IPS DF 4.7 (cell line): Measurements from ENCODE around the gene GPHB5.
"Not testable (repeated sequence)": the region's sequence is repeated elsewhere in the genome, so short reads cannot be mapped to it uniquely, and the experiment has no call there.

Source experiments
- DNase-seq: peaks from one replicate; pipeline ENCODE4 v3.0.0-alpha.2; 2013; ENCODE audit warnings: low spot score; ENCODE audit errors: extremely low read depth

Gene GPHB5

GRCh38 chr14:63318835-63319234, at the start of gene GPHB5:
GPHB5 (minus strand) TSS chr14:63318935; CDS start chr14:63317849, 1,086 bp downstream.
- DNase-seq: no peak

- DNase-seq: no peak
Observed at GRCh38 chr14:63367742-63368364, 49.1 kb upstream of the GPHB5 start.

GRCh38 chr14:63362389-63362819, 43.7 kb upstream of the GPHB5 start:
- DNase-seq: no peak

- DNase-seq: no peak
Observed at GRCh38 chr14:63361790-63362189, 43.1 kb upstream of the GPHB5 start.

GRCh38 chr14:63357841-63358240, 39.1 kb upstream of the GPHB5 start:
- DNase-seq: no peak

- DNase-seq: no peak
Observed at GRCh38 chr14:63345826-63346225, 27.1 kb upstream of the GPHB5 start.

GRCh38 chr14:63344336-63344735, 25.6 kb upstream of the GPHB5 start:
- no peak for DNase-seq

GRCh38 chr14:63343878-63344277, 25.1 kb upstream of the GPHB5 start:
- DNase-seq: no peak

GRCh38 chr14:63342371-63342770, 23.6 kb upstream of the GPHB5 start:
- no peak for DNase-seq

GRCh38 chr14:63328787-63329737, 10.3 kb upstream of the GPHB5 start:
- DNase-seq: no peak

GRCh38 chr14:63326840-63327239, 8.1 kb upstream of the GPHB5 start:
- no peak for DNase-seq

- DNase-seq: no peak
Observed at GRCh38 chr14:63322897-63323573, 4.3 kb upstream of the GPHB5 start.

GRCh38 chr14:63322472-63322871, 3.7 kb upstream of the GPHB5 start:
- no peak for DNase-seq

- peak; percentile 28 for DNase-seq
Observed at GRCh38 chr14:63308723-63309317, 9.9 kb downstream of the GPHB5 start.

- not testable (repeated sequence) for DNase-seq
Observed at GRCh38 chr14:63304429-63304828, 14.3 kb downstream of the GPHB5 start.

GRCh38 chr14:63301891-63302534, 16.7 kb downstream of the GPHB5 start:
- no peak for DNase-seq

GRCh38 chr14:63300854-63301253, 17.9 kb downstream of the GPHB5 start:
- DNase-seq: no peak

GRCh38 chr14:63299351-63300110, 19.2 kb downstream of the GPHB5 start:
- no peak for DNase-seq

GRCh38 chr14:63297372-63298063, 21.2 kb downstream of the GPHB5 start:
- no peak for DNase-seq
